Measurements from ENCODE around the gene STXBP5. TPM values are rescaled to one million over a fixed set of nuclear protein-coding genes. Genes with fewer than 3 reads are reported as not detected.

Gene STXBP5
- total RNA-seq, 1 experiment from 2014 or later, result 11.6 TPM

GRCh38 chr6:147180926-147181325, 23.3 kb upstream of the STXBP5 start:
- H2BK20ac ChIP-seq (ENCODE audit: low read depth, low read length, poor library complexity, severe bottlenecking), result no peak overlapping the region
- H2BK5ac ChIP-seq (ENCODE audit: insufficient read length, low read length), result no peak overlapping the region
- H3K36me3 Mint-ChIP-seq (ENCODE audit: insufficient read depth in 1 of 3, low read depth in 3 of 3), result no peaks in the 10 kb centered on the region
- TF ChIP-seq CTCF (conservative IDR thresholded peaks at IDR 0.05), result no peak
- no peaks in the 10 kb centered on the region for H3K9me3 ChIP-seq (ENCODE audit: control insufficient read depth, low read depth, low read length)
- H2AFZ ChIP-seq (ENCODE audit: low read length), result no peak overlapping the region
- H3K79me2 ChIP-seq (ENCODE audit: insufficient read depth, low read length), result no peaks in the 10 kb centered on the region
- H3K14ac ChIP-seq (ENCODE audit: insufficient read depth, low read length), result no peak overlapping the region
- no peak overlapping the region for H3K4ac ChIP-seq (ENCODE audit: low read depth, low read length)
- H2AK5ac ChIP-seq (ENCODE audit: insufficient read length, low read length), result no peak overlapping the region
- H3T11ph ChIP-seq (ENCODE audit: low read length), result no peak overlapping the region
- H4K20me1 ChIP-seq (ENCODE audit: control insufficient read depth, insufficient read depth, insufficient read length), result no peaks in the 10 kb centered on the region
- H3K27ac Mint-ChIP-seq, result no peak overlapping the region
- WGBS (ENCODE audit: extremely low coverage, insufficient read length, low lambda C conversion rate), result no CpG with 5 or more reads among the region's 7 CpGs
- H3K4me3 Mint-ChIP-seq, result no peak overlapping the region
- peaks cover 11% of the 10 kb centered on the region in 2 experiments for H3K4me1 Mint-ChIP-seq
- no peaks in the 10 kb centered on the region for H3K27me3 ChIP-seq (ENCODE audit: insufficient read depth, low read length)
- peaks cover under 1% of the 10 kb centered on the region; the same call in 1 of the 2 replicates for H3K4me1 ChIP-seq (ENCODE audit: insufficient read depth, low read length)
- H3K9ac ChIP-seq (ENCODE audit: extremely low read depth, insufficient read length, low read length), result no peak overlapping the region
- no peak overlapping the region for H3K56ac ChIP-seq (ENCODE audit: insufficient read length, low read depth, low read length)
- no peak overlapping the region for H4K8ac ChIP-seq (replicated peaks; ENCODE audit: insufficient read length, low read depth, low read length)
- H3K9me3 Mint-ChIP-seq, result no peaks in the 10 kb centered on the region
- H3K4me2 ChIP-seq (ENCODE audit: insufficient read depth, insufficient read length, low read length), result no peak overlapping the region
- H2BK15ac ChIP-seq (ENCODE audit: low read depth, low read length), result no peak overlapping the region
- no peaks in the 10 kb centered on the region for H3K79me1 ChIP-seq (ENCODE audit: insufficient read depth, low read depth, low read length, poor library complexity, severe bottlenecking)
- DNase-seq, result no peak
- no peak overlapping the region for H3K27ac ChIP-seq (ENCODE audit: insufficient read length, low read depth, low read length)
- no peak overlapping the region for H4K5ac ChIP-seq (ENCODE audit: insufficient read length, low read depth, low read length)
- no peak overlapping the region for H4K91ac ChIP-seq (ENCODE audit: insufficient read length, low read depth, low read length)
- no peak overlapping the region for H2BK12ac ChIP-seq (ENCODE audit: insufficient read length, low read depth, low read length)
- H2BK120ac ChIP-seq (ENCODE audit: low read depth, low read length, poor library complexity, severe bottlenecking), result no peak overlapping the region
- H3K23me2 ChIP-seq (ENCODE audit: insufficient read length, low read depth, low read length, poor library complexity, severe bottlenecking), result no peaks in the 10 kb centered on the region
- H3K23ac ChIP-seq (ENCODE audit: insufficient read length, low read depth, low read length), result no peak overlapping the region
- no peak overlapping the region for H3K18ac ChIP-seq (ENCODE audit: insufficient read length, low read depth, low read length)
- H3K27me3 Mint-ChIP-seq (ENCODE audit: low read depth), result no peaks in the 10 kb centered on the region

Data from H9 (cell line).